GM23338 (cell line): Measurements from ENCODE around the gene SIRPB2.

Experiments used
- CREB1 ChIP-seq: fragments of 250-450 bp; sonication (Bioruptor Pico); IDR thresholded peaks from 2 replicates; pipeline ENCODE4 v1.5.0; 2020; ENCODE audit warnings: low read depth, mild to moderate bottlenecking, moderate library complexity
- EZH2phosphoT487 ChIP-seq: fragments of 200-600 bp; sonication (generic); IDR thresholded peaks from one replicate; pipeline ENCODE4 v1.8.1; 2018; ENCODE audit warnings: antibody characterized with exemption; ENCODE audit not compliant: unreplicated experiment
- TF ChIP-seq, protein P1 (sequence below): IDR thresholded peaks from one replicate; pipeline ENCODE4 v1.6.1; 2018; ENCODE audit warnings: antibody characterized with exemption; ENCODE audit not compliant: unreplicated experiment
- TF ChIP-seq, protein P2 (sequence below), 2 experiments: fragments of 200-600 bp in 1 of 2; sonication (generic) in 1 of 2; conservative IDR thresholded peaks; 2 replicates each; pipeline versions ENCODE4 v1.5.1 to v1.6.1; 2016 to 2017; ENCODE audit warnings: antibody characterized with exemption in 2 of 2, low read depth in 2 of 2, mild to moderate bottlenecking in 2 of 2, moderate library complexity in 1 of 2

DNA sequence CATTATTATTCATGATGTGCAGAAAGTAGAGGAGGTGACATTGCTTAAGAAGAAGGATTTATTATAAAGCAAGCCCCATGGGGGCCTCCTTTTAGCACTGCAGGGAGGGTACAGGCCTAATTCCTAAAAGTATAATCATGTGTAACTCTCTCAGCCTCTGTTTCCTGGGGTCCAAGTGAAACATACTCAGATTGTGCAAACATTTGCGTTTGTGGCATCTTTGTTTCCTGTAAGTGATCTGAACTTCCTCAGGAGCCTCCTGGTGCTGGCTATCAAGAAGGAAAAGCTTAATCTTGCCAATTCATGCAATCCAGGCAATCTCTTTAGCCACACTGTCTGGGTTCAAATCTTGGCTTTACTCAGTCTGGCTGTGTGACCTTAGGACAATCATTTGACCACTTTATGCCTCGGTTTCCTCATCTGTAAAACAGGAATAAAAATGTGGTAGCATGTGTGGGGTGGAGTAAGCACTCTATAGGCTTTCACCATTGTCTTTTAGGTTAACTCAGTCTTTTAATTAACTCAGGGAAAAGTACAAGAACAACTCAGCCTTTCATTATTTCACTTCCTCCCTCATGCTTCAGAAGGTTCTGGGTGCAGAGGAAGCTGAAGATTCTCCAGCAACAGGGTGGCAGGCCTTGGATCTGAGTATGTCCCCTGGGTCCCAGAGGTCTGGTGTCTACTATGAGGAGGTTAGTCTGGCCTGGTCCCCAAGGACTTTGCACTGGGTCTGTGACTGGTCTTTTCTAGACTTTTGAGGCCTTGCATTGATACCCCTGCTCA, 831 bp upstream of the SIRPB2 start:
- TF ChIP-seq, protein P1, sequence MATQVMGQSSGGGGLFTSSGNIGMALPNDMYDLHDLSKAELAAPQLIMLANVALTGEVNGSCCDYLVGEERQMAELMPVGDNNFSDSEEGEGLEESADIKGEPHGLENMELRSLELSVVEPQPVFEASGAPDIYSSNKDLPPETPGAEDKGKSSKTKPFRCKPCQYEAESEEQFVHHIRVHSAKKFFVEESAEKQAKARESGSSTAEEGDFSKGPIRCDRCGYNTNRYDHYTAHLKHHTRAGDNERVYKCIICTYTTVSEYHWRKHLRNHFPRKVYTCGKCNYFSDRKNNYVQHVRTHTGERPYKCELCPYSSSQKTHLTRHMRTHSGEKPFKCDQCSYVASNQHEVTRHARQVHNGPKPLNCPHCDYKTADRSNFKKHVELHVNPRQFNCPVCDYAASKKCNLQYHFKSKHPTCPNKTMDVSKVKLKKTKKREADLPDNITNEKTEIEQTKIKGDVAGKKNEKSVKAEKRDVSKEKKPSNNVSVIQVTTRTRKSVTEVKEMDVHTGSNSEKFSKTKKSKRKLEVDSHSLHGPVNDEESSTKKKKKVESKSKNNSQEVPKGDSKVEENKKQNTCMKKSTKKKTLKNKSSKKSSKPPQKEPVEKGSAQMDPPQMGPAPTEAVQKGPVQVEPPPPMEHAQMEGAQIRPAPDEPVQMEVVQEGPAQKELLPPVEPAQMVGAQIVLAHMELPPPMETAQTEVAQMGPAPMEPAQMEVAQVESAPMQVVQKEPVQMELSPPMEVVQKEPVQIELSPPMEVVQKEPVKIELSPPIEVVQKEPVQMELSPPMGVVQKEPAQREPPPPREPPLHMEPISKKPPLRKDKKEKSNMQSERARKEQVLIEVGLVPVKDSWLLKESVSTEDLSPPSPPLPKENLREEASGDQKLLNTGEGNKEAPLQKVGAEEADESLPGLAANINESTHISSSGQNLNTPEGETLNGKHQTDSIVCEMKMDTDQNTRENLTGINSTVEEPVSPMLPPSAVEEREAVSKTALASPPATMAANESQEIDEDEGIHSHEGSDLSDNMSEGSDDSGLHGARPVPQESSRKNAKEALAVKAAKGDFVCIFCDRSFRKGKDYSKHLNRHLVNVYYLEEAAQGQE, result no peak
- TF ChIP-seq EZH2phosphoT487, result no peak
- TF ChIP-seq, protein P2, sequence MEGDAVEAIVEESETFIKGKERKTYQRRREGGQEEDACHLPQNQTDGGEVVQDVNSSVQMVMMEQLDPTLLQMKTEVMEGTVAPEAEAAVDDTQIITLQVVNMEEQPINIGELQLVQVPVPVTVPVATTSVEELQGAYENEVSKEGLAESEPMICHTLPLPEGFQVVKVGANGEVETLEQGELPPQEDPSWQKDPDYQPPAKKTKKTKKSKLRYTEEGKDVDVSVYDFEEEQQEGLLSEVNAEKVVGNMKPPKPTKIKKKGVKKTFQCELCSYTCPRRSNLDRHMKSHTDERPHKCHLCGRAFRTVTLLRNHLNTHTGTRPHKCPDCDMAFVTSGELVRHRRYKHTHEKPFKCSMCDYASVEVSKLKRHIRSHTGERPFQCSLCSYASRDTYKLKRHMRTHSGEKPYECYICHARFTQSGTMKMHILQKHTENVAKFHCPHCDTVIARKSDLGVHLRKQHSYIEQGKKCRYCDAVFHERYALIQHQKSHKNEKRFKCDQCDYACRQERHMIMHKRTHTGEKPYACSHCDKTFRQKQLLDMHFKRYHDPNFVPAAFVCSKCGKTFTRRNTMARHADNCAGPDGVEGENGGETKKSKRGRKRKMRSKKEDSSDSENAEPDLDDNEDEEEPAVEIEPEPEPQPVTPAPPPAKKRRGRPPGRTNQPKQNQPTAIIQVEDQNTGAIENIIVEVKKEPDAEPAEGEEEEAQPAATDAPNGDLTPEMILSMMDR (conservative IDR thresholded peaks at IDR 0.05; ENCODE audit: low read depth in 2 of 2), result no peak
- no peak for TF ChIP-seq CREB1 (CRISPR knock-in tag)
